ENCODE results near the gene ARFGEF3.

Gene ARFGEF3

DNA sequence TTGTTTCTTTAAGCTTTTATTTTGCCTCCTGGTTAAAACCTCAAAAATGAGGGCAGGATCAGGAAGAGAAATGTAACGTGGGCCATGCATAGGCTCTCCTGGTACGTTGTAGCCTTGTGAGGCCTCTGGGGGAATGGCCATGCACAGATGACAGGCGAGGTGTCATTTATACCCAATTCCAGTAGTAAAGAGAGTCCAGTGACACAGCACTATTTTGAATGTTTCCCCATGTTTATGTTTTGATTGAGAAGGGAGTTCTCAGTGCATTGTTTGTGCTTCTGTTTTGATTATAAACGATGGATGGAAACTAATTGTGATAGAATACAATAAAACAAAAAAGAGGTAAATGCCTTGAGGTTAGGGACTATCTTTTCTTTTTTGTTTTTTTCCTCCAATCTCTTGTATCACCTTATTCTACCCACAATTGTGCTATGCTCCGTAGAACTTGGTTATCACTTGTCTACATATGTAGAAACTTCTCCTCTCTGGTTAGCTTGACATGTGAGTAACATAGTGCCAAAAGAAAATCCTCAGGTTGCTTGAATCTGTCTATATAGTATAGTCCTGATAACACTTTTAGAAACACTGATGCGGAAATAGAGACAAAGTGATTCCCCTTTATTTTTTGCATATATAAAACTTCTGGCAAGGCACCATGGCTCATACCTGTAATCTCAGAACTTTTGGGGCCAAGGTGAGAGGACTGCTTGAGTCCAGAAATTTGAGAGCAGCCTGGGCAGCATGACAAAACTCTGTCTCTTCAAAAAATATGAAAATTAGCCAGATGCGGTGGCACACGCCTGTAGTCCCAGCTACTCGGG lies 209.1 kb downstream of the ARFGEF3 start:
- DNase-seq: no peak

DNA sequence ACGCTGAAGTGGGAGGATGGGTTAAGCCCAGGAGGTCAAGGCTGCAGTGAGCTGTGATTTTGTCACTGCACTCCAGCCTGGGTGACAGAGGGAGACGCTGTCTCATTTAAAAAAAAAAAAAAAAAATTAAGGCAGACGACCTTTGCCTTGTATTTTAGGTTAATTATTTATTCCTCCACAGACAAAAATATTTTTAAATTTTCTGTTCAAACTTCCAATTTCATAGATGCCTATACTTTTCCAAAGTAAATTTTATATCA lies 209.6 kb downstream of the ARFGEF3 start:
- no peak for DNase-seq

DNA sequence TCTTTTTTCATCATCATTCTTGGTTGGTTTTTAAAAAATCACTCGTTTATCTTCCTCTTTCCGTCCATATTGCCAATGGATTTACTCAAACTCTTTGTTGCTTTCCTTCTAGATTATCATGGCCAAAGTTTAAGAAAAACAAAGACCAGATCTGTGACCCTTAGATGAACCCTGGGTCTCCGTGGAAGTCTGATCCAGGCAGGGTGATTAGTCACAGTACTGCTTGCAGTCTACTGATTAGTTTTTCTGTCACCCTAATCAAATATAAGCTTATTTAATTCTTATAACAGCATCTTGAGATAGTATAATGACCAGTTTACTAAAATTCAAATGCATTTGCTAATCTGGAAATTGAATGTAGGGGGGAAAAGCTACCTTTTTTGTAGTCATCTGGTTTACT lies 210.0 kb downstream of the ARFGEF3 start:
- DNase-seq: no peak

DNA sequence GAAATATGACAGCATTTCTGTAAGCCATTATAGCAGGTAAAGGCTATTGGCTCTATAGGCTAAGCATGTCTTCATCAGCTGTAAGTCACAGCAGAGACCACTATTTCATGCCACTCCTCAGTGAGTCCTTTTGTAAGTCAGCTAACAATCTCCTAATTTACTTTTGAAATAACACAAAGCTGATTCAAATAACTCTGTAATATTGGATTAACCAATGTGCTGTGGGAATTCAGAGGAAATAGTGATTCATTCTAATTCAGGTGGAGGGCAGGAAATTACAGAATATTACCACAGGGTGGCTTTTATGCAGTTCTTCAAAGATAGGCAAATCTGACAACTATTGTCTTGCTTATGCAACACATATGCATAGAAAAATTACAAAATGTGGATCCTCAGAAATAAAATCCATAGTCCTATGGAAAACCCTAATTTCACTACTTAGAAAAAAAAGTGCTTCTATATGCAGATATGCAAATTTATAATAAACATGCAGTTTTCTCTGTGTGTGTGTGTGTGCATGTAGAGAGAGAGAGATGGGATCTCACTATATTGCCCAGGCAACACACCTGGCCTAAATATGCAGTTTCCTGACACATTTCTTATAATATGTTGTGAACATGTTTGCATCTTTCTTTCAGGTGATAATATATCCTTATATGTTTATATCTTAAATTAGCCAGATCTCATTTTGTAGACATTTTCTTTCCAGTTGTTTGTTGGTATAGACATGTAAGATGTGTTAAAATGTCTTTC lies 211.1 kb downstream of the ARFGEF3 start:
- no peak for DNase-seq

DNA sequence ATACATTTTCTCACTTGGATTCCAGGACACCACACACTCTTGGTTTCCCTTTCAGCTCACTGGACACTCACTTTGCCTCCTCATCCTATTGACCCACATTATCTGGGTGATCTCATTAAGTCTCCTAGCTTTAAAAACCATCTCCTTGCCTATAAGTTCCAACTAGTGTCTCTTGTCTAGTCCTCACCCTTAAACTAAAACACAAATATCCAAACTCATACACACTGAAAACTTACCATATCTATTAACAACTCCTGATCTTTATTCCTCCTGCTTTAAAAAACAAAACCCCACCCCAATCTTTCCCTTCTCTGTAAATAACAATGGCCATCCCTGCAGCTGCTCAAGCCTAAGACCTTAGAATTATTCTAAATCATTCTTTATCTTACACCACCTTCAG lies 212.5 kb downstream of the ARFGEF3 start:
- DNase-seq: no peak

DNA sequence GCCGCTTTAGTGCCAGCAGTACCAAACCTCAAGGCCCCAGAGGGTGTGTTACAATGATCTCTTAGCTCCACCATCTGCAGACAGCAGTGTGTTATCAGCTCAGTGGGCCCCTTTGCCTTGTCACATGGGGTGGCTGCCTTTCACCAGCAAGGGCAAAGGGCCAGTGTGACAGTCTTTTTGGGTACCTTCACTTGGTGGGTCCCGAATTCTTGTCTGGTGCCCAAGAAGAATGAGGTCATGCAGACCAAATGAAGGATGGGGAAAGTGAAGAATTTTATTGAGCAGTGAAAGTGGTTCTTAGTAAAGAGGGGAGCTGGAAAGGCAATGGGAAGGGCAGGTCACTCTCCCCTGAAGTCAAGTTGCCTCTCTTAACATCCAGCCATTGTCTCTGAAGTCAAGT lies 213.1 kb downstream of the ARFGEF3 start:
- DNase-seq: no peak

DNA sequence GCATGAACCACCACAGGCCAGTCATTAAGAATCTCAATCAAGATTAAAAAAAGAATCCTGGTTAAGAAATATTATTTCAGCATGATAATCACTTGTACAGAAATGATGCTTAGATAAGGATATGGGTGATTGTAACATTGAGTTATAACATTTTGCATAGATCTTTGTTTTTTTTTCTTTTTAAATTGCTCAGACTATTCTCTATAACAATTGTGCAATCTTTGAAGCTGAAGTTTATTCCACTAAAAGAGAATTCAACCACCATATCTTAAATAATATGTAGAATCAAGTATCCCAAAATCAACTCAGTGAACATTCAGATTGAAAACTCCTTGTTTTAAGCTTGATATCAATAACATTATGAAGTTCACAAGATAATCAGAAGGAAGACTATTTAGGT lies 215.3 kb downstream of the ARFGEF3 start:
- DNase-seq: no peak

DNA sequence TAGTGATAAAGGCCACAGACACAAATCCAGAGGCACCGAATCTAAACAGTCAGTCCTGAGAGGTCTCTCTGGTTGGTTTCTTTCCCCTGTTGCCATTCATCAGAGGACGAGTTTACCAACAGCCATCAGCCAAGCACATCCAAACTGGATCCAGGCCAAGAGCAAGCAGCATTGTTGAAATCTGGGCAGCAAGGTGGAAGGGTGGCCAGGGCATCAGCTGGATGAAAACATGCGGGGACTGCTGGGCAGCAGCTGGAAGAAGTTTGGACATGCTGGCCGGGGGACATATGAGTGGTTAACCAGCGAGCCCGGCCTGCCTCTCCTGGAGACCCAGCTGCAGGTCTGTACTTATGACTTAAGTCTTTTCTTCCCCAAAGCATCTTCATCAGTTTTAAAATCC lies 216.1 kb downstream of the ARFGEF3 start, which contains the start of gene SMIM28:
Gene SMIM28 (plus strand): TSS at position 62 of the 400 bp plus-strand sequence. CDS start 168 bp downstream, at position 230.
- no peak for DNase-seq

DNA sequence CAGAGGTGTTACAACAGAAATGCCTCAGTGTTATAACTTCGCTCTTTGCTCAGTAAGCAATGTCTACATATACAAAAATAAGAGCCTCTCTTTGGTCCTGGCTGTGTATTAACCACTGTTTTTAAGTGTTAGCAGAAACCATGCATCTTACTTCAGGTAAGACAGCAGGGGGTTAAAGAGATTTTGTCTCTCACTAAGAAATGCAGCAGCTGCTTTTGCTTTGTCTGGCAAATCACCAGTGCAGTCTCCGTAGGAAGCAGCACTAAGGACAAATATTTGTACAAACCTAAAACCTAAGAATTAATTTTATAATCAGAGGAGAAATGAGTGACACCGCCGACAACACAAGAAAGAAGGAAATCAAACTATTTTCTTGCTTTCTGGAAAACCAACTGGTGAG lies 216.7 kb downstream of the ARFGEF3 start:
- DNase-seq: no peak

DNA sequence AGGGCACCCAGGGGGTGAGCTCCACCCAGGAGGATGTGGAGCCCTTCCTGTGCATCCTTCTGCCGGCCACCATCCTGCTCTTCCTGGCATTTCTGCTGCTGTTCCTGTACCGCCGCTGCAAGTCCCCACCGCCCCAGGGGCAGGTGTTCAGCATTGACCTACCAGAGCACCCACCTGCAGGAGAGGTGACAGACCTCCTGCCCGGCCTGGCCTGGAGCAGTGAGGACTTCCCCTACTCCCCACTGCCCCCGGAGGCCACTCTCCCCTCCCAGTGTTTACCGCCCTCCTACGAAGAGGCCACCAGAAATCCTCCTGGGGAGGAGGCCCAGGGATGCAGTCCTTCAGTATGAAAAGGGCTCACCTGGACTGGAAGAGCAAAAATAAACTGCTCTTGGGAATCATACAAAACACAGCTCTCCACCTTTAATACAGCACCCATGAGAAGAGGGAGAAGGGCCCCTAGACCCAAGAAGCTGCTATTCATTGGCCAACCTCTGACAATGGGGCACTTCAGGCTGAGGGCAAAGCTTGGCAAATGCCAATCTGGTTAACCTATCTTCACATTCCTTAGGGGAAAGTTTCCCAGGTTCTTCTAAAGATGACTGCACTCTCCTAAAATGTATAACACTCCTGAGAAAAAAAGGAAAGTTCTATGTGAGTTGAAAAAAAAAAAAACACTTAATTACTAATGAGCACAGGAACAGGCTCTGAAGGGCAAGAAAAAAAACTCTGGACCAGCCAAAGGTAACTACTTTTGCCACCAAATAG lies 220.9 kb downstream of the ARFGEF3 start:
- no peak for DNase-seq

DNA sequence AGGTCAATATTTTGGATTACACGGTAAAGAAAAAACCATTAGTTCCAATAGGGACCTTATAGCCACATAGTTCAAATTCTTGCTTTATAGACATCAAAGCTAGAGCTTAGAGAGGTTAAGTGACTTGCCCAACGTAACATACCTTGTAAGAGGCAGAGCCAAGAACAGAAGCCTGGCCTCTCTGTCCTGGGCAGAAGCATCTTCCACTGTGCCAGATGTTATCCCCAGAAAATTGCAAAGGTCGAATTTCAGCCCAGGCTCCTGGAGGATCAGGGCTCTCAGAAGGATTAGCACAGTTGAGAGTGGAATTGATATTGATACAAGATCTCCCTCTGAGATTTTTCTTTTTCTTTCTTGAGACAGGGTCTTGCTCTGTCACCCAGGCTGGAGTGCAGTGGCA lies 222.0 kb downstream of the ARFGEF3 start:
- DNase-seq: no peak

DNA sequence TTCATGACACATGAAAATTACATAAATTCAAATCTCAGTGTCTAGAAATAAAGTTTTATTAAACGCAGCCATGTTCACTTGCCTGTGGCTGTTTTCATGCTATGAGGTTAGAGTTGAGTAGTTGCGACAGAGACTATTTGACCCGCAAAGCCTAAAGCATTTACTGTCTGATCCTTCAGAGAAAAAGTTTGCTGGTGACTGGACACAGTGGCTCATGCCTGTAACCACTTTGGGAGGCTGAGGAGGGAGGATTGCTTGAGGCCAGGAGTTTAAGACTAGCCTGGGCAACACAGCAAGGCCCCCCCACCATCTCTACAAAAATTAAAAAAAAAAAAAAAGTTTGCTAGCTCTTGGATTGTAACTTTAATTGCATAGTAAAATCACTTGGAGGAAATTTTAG lies 225.2 kb downstream of the ARFGEF3 start:
- no peak for DNase-seq

DNA sequence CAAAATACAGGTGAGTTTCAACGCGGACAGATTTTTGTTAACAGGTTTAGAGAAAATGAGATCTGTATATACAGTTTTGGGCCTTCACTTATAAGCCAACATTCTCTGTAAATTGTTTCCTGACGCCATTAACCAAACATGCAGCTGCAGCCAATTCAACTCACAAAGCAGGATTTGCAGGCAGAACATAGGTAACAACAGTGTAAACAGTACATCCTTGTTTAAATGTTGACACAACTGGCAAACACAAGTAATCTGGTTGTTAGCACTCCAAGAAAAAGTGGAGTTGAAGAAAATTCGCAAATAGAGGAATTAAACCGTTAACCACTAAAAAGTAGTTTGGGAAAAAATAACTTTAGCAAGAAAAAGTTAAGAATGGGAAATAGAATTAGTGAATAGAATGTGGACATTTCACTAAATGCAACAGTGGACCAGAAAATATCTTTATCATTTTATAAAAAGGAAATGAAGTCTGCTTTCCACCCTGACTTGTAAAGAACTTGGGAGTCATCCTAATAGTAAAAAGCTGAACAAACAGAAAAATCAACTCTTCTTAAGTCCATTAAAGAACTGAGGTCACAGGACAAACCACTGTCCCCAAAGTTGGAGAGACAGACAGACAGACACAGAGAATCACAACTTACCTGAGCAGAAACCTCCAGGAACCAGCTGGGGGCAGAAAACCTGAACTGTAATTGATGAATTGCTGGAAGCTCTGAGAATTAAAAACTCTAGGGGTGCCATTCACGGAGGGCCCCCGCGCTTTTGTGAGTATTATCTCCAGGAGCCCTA lies 226.0 kb downstream of the ARFGEF3 start:
- no peak for DNase-seq

DNA sequence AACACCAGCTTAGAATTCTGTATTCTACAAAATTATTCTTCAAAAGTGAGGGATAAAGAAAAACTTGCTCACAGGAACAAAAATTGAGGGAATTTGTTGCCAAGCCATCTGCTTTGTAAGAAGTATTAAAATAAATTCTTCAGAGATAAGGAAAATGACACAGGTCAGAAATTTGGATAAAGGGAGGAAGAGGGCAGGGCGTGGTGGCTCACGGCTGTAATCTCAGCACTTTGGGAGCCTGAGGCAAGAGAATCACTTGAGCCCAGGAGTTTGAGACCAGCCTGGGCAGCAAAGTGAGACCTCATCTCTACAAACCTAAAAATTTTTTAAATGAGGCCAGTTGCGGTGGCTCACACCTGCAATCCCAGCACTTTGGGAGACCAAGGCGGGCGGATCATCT lies 227.8 kb downstream of the ARFGEF3 start:
- DNase-seq: no peak
